ENCODE results near the gene ZFR2.

Gene ZFR2

GRCh38 chr19:3785938-3786824, 82.7 kb downstream of the ZFR2 start, which contains the start of gene MATK:
MATK (minus strand) TSS chr19:3786381; CDS start chr19:3785135, 1,246 bp downstream.
- no peak for DNase-seq (ENCODE audit: low read depth)

- no peak for DNase-seq (ENCODE audit: low read depth)
Measured at GRCh38 chr19:3785451-3785937, 83.3 kb downstream of the ZFR2 start.

- DNase-seq (ENCODE audit: low read depth) = no peak
Measured at GRCh38 chr19:3784607-3785450, 84.0 kb downstream of the ZFR2 start.

GRCh38 chr19:3783660-3784584, 84.9 kb downstream of the ZFR2 start:
- no peak for DNase-seq (ENCODE audit: low read depth)

GRCh38 chr19:3782903-3783302, 85.9 kb downstream of the ZFR2 start:
- no peak for DNase-seq (ENCODE audit: low read depth)

- DNase-seq (ENCODE audit: low read depth) = no peak
Measured at GRCh38 chr19:3782330-3782729, 86.5 kb downstream of the ZFR2 start.

- DNase-seq (ENCODE audit: low read depth) = no peak
Measured at GRCh38 chr19:3781603-3782002, 87.2 kb downstream of the ZFR2 start.

GRCh38 chr19:3780786-3781304, 88.0 kb downstream of the ZFR2 start:
- DNase-seq (ENCODE audit: low read depth) = no peak

- no peak for DNase-seq (ENCODE audit: low read depth)
Measured at GRCh38 chr19:3778899-3779723, 89.7 kb downstream of the ZFR2 start.

GRCh38 chr19:3778104-3778867, 90.6 kb downstream of the ZFR2 start:
- DNase-seq (ENCODE audit: low read depth) = no peak

- no peak for DNase-seq (ENCODE audit: low read depth)
Measured at GRCh38 chr19:3776479-3777040, 92.3 kb downstream of the ZFR2 start.

- DNase-seq (ENCODE audit: low read depth) = no peak
Measured at GRCh38 chr19:3775831-3776230, 93.0 kb downstream of the ZFR2 start.

- no peak for DNase-seq (ENCODE audit: low read depth)
Measured at GRCh38 chr19:3775374-3775711, 93.5 kb downstream of the ZFR2 start.

- no peak for DNase-seq (ENCODE audit: low read depth)
Measured at GRCh38 chr19:3774621-3775373, 94.0 kb downstream of the ZFR2 start.

- DNase-seq (ENCODE audit: low read depth) = no peak
Measured at GRCh38 chr19:3773814-3774515, 94.9 kb downstream of the ZFR2 start.

GRCh38 chr19:3771906-3772455, 96.9 kb downstream of the ZFR2 start, which contains the start of gene RAX2:
RAX2 (minus strand) TSS chr19:3772228; CDS start chr19:3771742, 486 bp downstream.
- no peak for DNase-seq (ENCODE audit: low read depth)

- no peak for DNase-seq (ENCODE audit: low read depth)
Measured at GRCh38 chr19:3771000-3771905, 97.6 kb downstream of the ZFR2 start.
